Fibroblast of skin of left quadriceps (primary cell): ENCODE measurements around the gene TRIM31.
"Not testable (repeated sequence)": the region's sequence is repeated elsewhere in the genome, so short reads cannot be mapped to it uniquely, and the experiment has no call there.

Experiments
- DNase-seq, 2 experiments: peaks; one replicate each; pipeline ENCODE4 v3.0.0-alpha.2; 2013; ENCODE audit warnings: low read depth in 2 of 2

Gene TRIM31

GRCh38 chr6:30149234-30149633 lies 36.3 kb upstream of the TRIM31 start:
- DNase-seq, result no peak

GRCh38 chr6:30147096-30147495 lies 34.2 kb upstream of the TRIM31 start:
- DNase-seq, result no peak

GRCh38 chr6:30145818-30146217 lies 32.9 kb upstream of the TRIM31 start:
- DNase-seq, result no peak

- no peak for DNase-seq
Measured at GRCh38 chr6:30144811-30145210, 31.9 kb upstream of the TRIM31 start.

- no peak for DNase-seq
Measured at GRCh38 chr6:30143780-30144179, 30.9 kb upstream of the TRIM31 start.

GRCh38 chr6:30142665-30143064 lies 29.8 kb upstream of the TRIM31 start:
- DNase-seq, result no peak

- DNase-seq, result not testable (repeated sequence)
Measured at GRCh38 chr6:30140240-30140639, 27.4 kb upstream of the TRIM31 start.

- no peak for DNase-seq
Measured at GRCh38 chr6:30136570-30137286, 23.8 kb upstream of the TRIM31 start.

- DNase-seq, result no peak
Measured at GRCh38 chr6:30135757-30136156, 22.9 kb upstream of the TRIM31 start, which contains the start of gene TRIM40. TSS of gene TRIM40 (plus strand) at chr6:30136140. CDS start at chr6:30137037, 897 bp downstream.

- DNase-seq, result no peak
Measured at GRCh38 chr6:30135147-30135546, 22.3 kb upstream of the TRIM31 start.

- no peak for DNase-seq
Measured at GRCh38 chr6:30131947-30132497, 19.1 kb upstream of the TRIM31 start.

GRCh38 chr6:30130887-30131862 lies 18.3 kb upstream of the TRIM31 start:
- peak; percentile 65 to 70 for DNase-seq

GRCh38 chr6:30130179-30130679 lies 17.3 kb upstream of the TRIM31 start:
- DNase-seq, result no peak

- DNase-seq, result no peak
Measured at GRCh38 chr6:30129265-30130178, 16.6 kb upstream of the TRIM31 start.

GRCh38 chr6:30127238-30128093 lies 14.6 kb upstream of the TRIM31 start:
- DNase-seq, result no peak

GRCh38 chr6:30122515-30122914 lies 9.6 kb upstream of the TRIM31 start:
- peak in 1 of 2 experiments; percentile 22 for DNase-seq

GRCh38 chr6:30121446-30122366 lies 8.8 kb upstream of the TRIM31 start:
- DNase-seq, result no peak

GRCh38 chr6:30118691-30119090 lies 5.8 kb upstream of the TRIM31 start:
- DNase-seq, result not testable (repeated sequence)

- no peak for DNase-seq
Measured at GRCh38 chr6:30116724-30117123, 3.8 kb upstream of the TRIM31 start.
